Measurements from ENCODE around the gene SLC25A30. TPM values are rescaled to one million over a fixed set of nuclear protein-coding genes. Genes with fewer than 3 reads are reported as not detected.
"Not testable (repeated sequence)": the region's sequence is repeated elsewhere in the genome, so short reads cannot be mapped to it uniquely, and the experiment has no call there.

The SLC25A30 gene
- polyA plus RNA-seq, 3 donors = 19.6 to 29.3 (median 26.5) TPM

GRCh38 chr13:45434556-45435371 is 16.6 kb upstream of the SLC25A30 start:
- no peak for DNase-seq

GRCh38 chr13:45433381-45433790 is 15.2 kb upstream of the SLC25A30 start:
- no peak for DNase-seq

GRCh38 chr13:45432737-45433380 is 14.7 kb upstream of the SLC25A30 start:
- DNase-seq = no peak

GRCh38 chr13:45426056-45426841 is 8.1 kb upstream of the SLC25A30 start:
- not testable (repeated sequence) for DNase-seq

- DNase-seq = no peak
Observed at GRCh38 chr13:45422731-45423292, 4.6 kb upstream of the SLC25A30 start.

- no peak for DNase-seq
Observed at GRCh38 chr13:45419945-45420344, 1.8 kb upstream of the SLC25A30 start.

- DNase-seq = not testable (repeated sequence)
Observed at GRCh38 chr13:45419389-45419788, 1.2 kb upstream of the SLC25A30 start.

- no peak for DNase-seq
Observed at GRCh38 chr13:45416516-45417128, 1.6 kb downstream of the SLC25A30 start.

- DNase-seq = no peak
Observed at GRCh38 chr13:45415112-45415511, 3.1 kb downstream of the SLC25A30 start.

GRCh38 chr13:45413826-45414307 is 4.3 kb downstream of the SLC25A30 start:
- peak; percentile 39 for DNase-seq

- no peak for DNase-seq
Observed at GRCh38 chr13:45412274-45413049, 5.7 kb downstream of the SLC25A30 start.

GRCh38 chr13:45411631-45412030 is 6.5 kb downstream of the SLC25A30 start:
- DNase-seq = no peak

GRCh38 chr13:45411221-45411620 is 7.0 kb downstream of the SLC25A30 start:
- no peak for DNase-seq

- DNase-seq = no peak
Observed at GRCh38 chr13:45410466-45410865, 7.7 kb downstream of the SLC25A30 start.

GRCh38 chr13:45410001-45410400 is 8.2 kb downstream of the SLC25A30 start:
- DNase-seq = no peak

GRCh38 chr13:45406421-45406820 is 11.8 kb downstream of the SLC25A30 start:
- no peak for DNase-seq

- DNase-seq = no peak
Observed at GRCh38 chr13:45403081-45403480, 15.1 kb downstream of the SLC25A30 start.

GRCh38 chr13:45402641-45403040 is 15.5 kb downstream of the SLC25A30 start:
- DNase-seq = peak; percentile 39

GRCh38 chr13:45401314-45401713 is 16.9 kb downstream of the SLC25A30 start:
- no peak for DNase-seq

- DNase-seq = no peak
Observed at GRCh38 chr13:45398877-45399276, 19.3 kb downstream of the SLC25A30 start.
